Measurements from ENCODE around the gene ELOVL5.
"Not testable (repeated sequence)": the region's sequence is repeated elsewhere in the genome, so short reads cannot be mapped to it uniquely, and the experiment has no call there.

ELOVL5 gene

GRCh38 chr6:53328375-53328774 is 20.4 kb downstream of the ELOVL5 start:
- no peak for DNase-seq (ENCODE audit: low spot score)

GRCh38 chr6:53327017-53327395 is 21.7 kb downstream of the ELOVL5 start:
- no peak for DNase-seq (ENCODE audit: low spot score)

GRCh38 chr6:53326372-53327016 is 22.3 kb downstream of the ELOVL5 start:
- no peak for DNase-seq (ENCODE audit: low spot score)

- DNase-seq (ENCODE audit: low spot score): no peak
Observed at GRCh38 chr6:53325785-53326184, 23.0 kb downstream of the ELOVL5 start.

GRCh38 chr6:53322188-53323029 is 26.3 kb downstream of the ELOVL5 start:
- no peak for DNase-seq (ENCODE audit: low spot score)

- DNase-seq (ENCODE audit: low spot score): no peak
Observed at GRCh38 chr6:53321701-53322100, 27.0 kb downstream of the ELOVL5 start.

GRCh38 chr6:53320964-53321363 is 27.8 kb downstream of the ELOVL5 start:
- no peak for DNase-seq (ENCODE audit: low spot score)

GRCh38 chr6:53318429-53318828 is 30.3 kb downstream of the ELOVL5 start:
- no peak for DNase-seq (ENCODE audit: low spot score)

- no peak for DNase-seq (ENCODE audit: low spot score)
Observed at GRCh38 chr6:53317861-53318260, 30.9 kb downstream of the ELOVL5 start.

- not testable (repeated sequence) for DNase-seq (ENCODE audit: low spot score)
Observed at GRCh38 chr6:53317299-53317698, 31.5 kb downstream of the ELOVL5 start.

- DNase-seq (ENCODE audit: low spot score): no peak
Observed at GRCh38 chr6:53316142-53316541, 32.6 kb downstream of the ELOVL5 start.

GRCh38 chr6:53315086-53315724 is 33.5 kb downstream of the ELOVL5 start:
- no peak for DNase-seq (ENCODE audit: low spot score)

GRCh38 chr6:53313784-53314400 is 34.9 kb downstream of the ELOVL5 start:
- no peak for DNase-seq (ENCODE audit: low spot score)

GRCh38 chr6:53312355-53312754 is 36.4 kb downstream of the ELOVL5 start:
- no peak for DNase-seq (ENCODE audit: low spot score)

- no peak for DNase-seq (ENCODE audit: low spot score)
Observed at GRCh38 chr6:53311586-53311935, 37.2 kb downstream of the ELOVL5 start.

- no peak for DNase-seq (ENCODE audit: low spot score)
Observed at GRCh38 chr6:53310771-53311585, 37.8 kb downstream of the ELOVL5 start.

- no peak for DNase-seq (ENCODE audit: low spot score)
Observed at GRCh38 chr6:53309901-53310300, 38.8 kb downstream of the ELOVL5 start.

- no peak for DNase-seq (ENCODE audit: low spot score)
Observed at GRCh38 chr6:53309059-53309900, 39.5 kb downstream of the ELOVL5 start.

- no peak for DNase-seq (ENCODE audit: low spot score)
Observed at GRCh38 chr6:53306819-53307347, 41.9 kb downstream of the ELOVL5 start.

GRCh38 chr6:53306217-53306616 is 42.5 kb downstream of the ELOVL5 start:
- DNase-seq (ENCODE audit: low spot score): not testable (repeated sequence)
